ENCODE data around the gene ARHGAP1. TPM values are rescaled to one million over a fixed set of nuclear protein-coding genes. Genes with fewer than 3 reads are reported as not detected.

Gene ARHGAP1
- total and polyA plus RNA-seq, 2 of the 13 experiments (the other 11 are each of a cell fraction or from before 2014, with no cell fraction given), result 18.6 to 30.3 TPM

- TF ChIP-seq, protein P1, sequence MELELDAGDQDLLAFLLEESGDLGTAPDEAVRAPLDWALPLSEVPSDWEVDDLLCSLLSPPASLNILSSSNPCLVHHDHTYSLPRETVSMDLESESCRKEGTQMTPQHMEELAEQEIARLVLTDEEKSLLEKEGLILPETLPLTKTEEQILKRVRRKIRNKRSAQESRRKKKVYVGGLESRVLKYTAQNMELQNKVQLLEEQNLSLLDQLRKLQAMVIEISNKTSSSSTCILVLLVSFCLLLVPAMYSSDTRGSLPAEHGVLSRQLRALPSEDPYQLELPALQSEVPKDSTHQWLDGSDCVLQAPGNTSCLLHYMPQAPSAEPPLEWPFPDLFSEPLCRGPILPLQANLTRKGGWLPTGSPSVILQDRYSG (CRISPR knock-in tag; IDR thresholded peaks at IDR 0.05), result no peak
- TF ChIP-seq MEIS1 (CRISPR knock-in tag; IDR thresholded peaks at IDR 0.05; ENCODE audit: borderline replicate concordance) (peak; percentile 90; the same call in 1 of the 2 replicates), ESRRA (CRISPR knock-in tag; IDR thresholded peaks at IDR 0.05; ENCODE audit: low read depth) (no peak), KLF9 (CRISPR knock-in tag; IDR thresholded peaks at IDR 0.05; ENCODE audit: low read depth) (peak; percentile 73; the same call in 1 of the 2 replicates), ZFP82 (CRISPR knock-in tag; IDR thresholded peaks at IDR 0.05; ENCODE audit: borderline replicate concordance) (peak; percentile 80; the same call in 1 of the 2 replicates), ZNF616 (CRISPR knock-in tag; IDR thresholded peaks at IDR 0.05; ENCODE audit: low read depth) (no peak), KAT8 (CRISPR knock-in tag; IDR thresholded peaks at IDR 0.05) (peak; percentile 96), ZNF841 (CRISPR knock-in tag; IDR thresholded peaks at IDR 0.05; ENCODE audit: borderline replicate concordance) (no peak), ZNF790 (CRISPR knock-in tag; IDR thresholded peaks at IDR 0.05; ENCODE audit: borderline replicate concordance) (no peak), ZBTB34 (CRISPR knock-in tag; IDR thresholded peaks at IDR 0.05) (0 out of 2 replicates have a peak, but pooled peaks have one; percentile 78), RXRA (CRISPR knock-in tag; IDR thresholded peaks at IDR 0.05) (peak; percentile 60; the same call in 1 of the 2 replicates), ZNF576 (CRISPR knock-in tag; IDR thresholded peaks at IDR 0.05) (no peak), ZNF644 (CRISPR knock-in tag; IDR thresholded peaks at IDR 0.05; ENCODE audit: low read depth) (no peak), ZNF12 (CRISPR knock-in tag; IDR thresholded peaks at IDR 0.05) (peak; percentile 48; the same call in 1 of the 2 replicates), FOXA3 (CRISPR knock-in tag; IDR thresholded peaks at IDR 0.05) (peak; percentile 83), SRF (IDR thresholded peaks at IDR 0.05; ENCODE audit: low read depth, low read length) (peak; percentile 98), ZNF30 (CRISPR knock-in tag; IDR thresholded peaks at IDR 0.05) (no peak), ZSCAN12 (CRISPR knock-in tag; IDR thresholded peaks at IDR 0.05) (no peak), MED1 (CRISPR knock-in tag; IDR thresholded peaks at IDR 0.05) (peak; percentile 86; the same call in 1 of the 2 replicates), SRSF1 (optimal IDR thresholded peaks at IDR 0.05; ENCODE audit: low read depth, low read length) (peak; percentile 72), MAZ (IDR thresholded peaks at IDR 0.05; ENCODE audit: borderline replicate concordance, low read depth, low read length) (peak; percentile 77; the same call in 1 of the 2 replicates), MAZ (CRISPR knock-in tag; IDR thresholded peaks at IDR 0.05; ENCODE audit: low read depth) (peak; percentile 84), RFXAP (CRISPR knock-in tag; IDR thresholded peaks at IDR 0.05; ENCODE audit: borderline replicate concordance) (peak; percentile 46; the same call in 1 of the 2 replicates)
- TF ChIP-seq, protein P2, sequence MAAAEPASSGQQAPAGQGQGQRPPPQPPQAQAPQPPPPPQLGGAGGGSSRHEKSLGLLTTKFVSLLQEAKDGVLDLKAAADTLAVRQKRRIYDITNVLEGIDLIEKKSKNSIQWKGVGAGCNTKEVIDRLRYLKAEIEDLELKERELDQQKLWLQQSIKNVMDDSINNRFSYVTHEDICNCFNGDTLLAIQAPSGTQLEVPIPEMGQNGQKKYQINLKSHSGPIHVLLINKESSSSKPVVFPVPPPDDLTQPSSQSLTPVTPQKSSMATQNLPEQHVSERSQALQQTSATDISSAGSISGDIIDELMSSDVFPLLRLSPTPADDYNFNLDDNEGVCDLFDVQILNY (CRISPR knock-in tag; conservative IDR thresholded peaks at IDR 0.05), result 0 out of 2 replicates have a peak, but pooled peaks have one; percentile 19
Measured at GRCh38 chr11:46700241-46701077, at the start of gene ARHGAP1, which contains the start of gene ZNF408 (continued).

All from HepG2 (cell line).